HEK293T (cell line): ENCODE results near the gene CD274.
"Not testable (repeated sequence)": the region's sequence is repeated elsewhere in the genome, so short reads cannot be mapped to it uniquely, and the experiment has no call there.

Experiments used
- CTCF ChIA-PET: fragments of 350-600 bp; formaldehyde crosslinking; extraction: SDS; loops from one replicate; lab custom pipeline; 2021; ENCODE audit warnings: antibody characterized with exemption, inconsistent platforms; lab: Yijun Ruan, JAX
- POLR2A ChIA-PET: fragments of 350-600 bp; formaldehyde crosslinking; extraction: SDS; loops from one replicate; lab custom pipeline; 2020; ENCODE audit warnings: antibody characterized with exemption, inconsistent platforms; lab: Yijun Ruan, JAX
- DNase-seq: peaks from one replicate; pipeline ENCODE4 v3.0.0; 2012; ENCODE audit warnings: mixed read lengths; ENCODE audit errors: extremely low spot score
- ARNT ChIP-seq: fragments of 450-650 bp; IDR thresholded peaks from 2 replicates; pipeline ENCODE4 v1.6.1; 2017; ENCODE audit warnings: mild to moderate bottlenecking
- BHLHE40 ChIP-seq: fragments of 450-650 bp; IDR thresholded peaks from 2 replicates; pipeline ENCODE4 v1.6.1; 2016; ENCODE audit warnings: mild to moderate bottlenecking, moderate library complexity, borderline replicate concordance
- CTBP1 ChIP-seq: fragments of 450-650 bp; IDR thresholded peaks from 2 replicates; pipeline ENCODE4 v1.6.1; 2016; ENCODE audit warnings: borderline replicate concordance
- ELF4 ChIP-seq: fragments of 450-650 bp; IDR thresholded peaks from 2 replicates; pipeline ENCODE4 v1.6.1; 2017; ENCODE audit warnings: antibody characterized with exemption
- FOXA1 ChIP-seq: fragments of 450-650 bp; IDR thresholded peaks from 2 replicates; pipeline ENCODE4 v1.6.1; 2016; ENCODE audit warnings: mild to moderate bottlenecking
- FOXK2 ChIP-seq: fragments of 450-650 bp; IDR thresholded peaks from 2 replicates; pipeline ENCODE4 v1.6.1; 2016; ENCODE audit warnings: mild to moderate bottlenecking
- FOXM1 ChIP-seq: fragments of 450-650 bp; IDR thresholded peaks from 2 replicates; pipeline ENCODE4 v1.6.1; 2017; ENCODE audit warnings: mild to moderate bottlenecking, borderline replicate concordance
- HDGF ChIP-seq: fragments of 450-650 bp; IDR thresholded peaks from 2 replicates; pipeline ENCODE4 v1.6.1; 2017; ENCODE audit warnings: antibody characterized with exemption, borderline replicate concordance
- L3MBTL2 ChIP-seq: fragments of 450-650 bp; conservative IDR thresholded peaks from 2 replicates; pipeline ENCODE4 v1.6.1; 2016; ENCODE audit warnings: mild to moderate bottlenecking
- LEF1 ChIP-seq: fragments of 450-650 bp; IDR thresholded peaks from 2 replicates; pipeline ENCODE4 v1.6.1; 2017; ENCODE audit warnings: mild to moderate bottlenecking, borderline replicate concordance
- NFRKB ChIP-seq: fragments of 450-650 bp; IDR thresholded peaks from 2 replicates; pipeline ENCODE4 v1.6.1; 2016; ENCODE audit warnings: mild to moderate bottlenecking, moderate library complexity
- PKNOX1 ChIP-seq: fragments of 450-650 bp; IDR thresholded peaks from 2 replicates; pipeline ENCODE4 v1.6.1; 2016
- SP1 ChIP-seq: fragments of 450-650 bp; IDR thresholded peaks from 2 replicates; pipeline ENCODE4 v1.6.1; 2017
- SUZ12 ChIP-seq: fragments of 450-650 bp; IDR thresholded peaks from 2 replicates; pipeline ENCODE4 v1.6.1; 2016; ENCODE audit warnings: mild to moderate bottlenecking
- TARDBP ChIP-seq: fragments of 450-650 bp; IDR thresholded peaks from 2 replicates; pipeline ENCODE4 v1.6.1; 2016
- ZNF384 ChIP-seq: fragments of 450-650 bp; IDR thresholded peaks from 2 replicates; pipeline ENCODE4 v1.6.1; 2016

The CD274 gene

DNA sequence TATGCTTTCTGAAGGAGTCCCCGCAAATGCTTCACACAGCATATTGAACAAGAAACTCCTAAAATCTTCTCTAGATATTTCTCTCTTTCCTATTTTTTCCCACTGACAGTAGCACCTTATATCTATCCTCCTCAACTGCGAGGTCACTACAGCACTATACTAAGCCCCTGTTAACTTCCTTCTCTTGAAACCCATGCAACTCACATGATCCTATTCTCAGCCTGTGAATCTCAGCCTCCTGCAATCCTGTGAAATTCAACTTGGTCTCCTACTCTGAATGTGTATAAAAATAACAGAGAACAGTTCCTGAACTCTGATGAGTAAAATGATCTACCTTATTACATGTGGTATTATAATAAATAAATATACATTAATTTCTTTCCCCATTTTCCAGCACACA, 6.5 kb upstream of the CD274 start:
- no peak for DNase-seq
- TF ChIP-seq FOXK2 (no peak), FOXM1 (no peak), HDGF (no peak), SUZ12 (no peak), PKNOX1 (no peak), TARDBP (no peak), NFRKB (no peak), LEF1 (no peak), L3MBTL2 (no peak), ELF4 (no peak), ARNT (no peak), CTBP1 (no peak)
- POLR2A ChIA-PET = no interaction called here
- CTCF ChIA-PET = no interaction called here

- CTCF ChIA-PET, DNase-seq, POLR2A ChIA-PET: not testable (repeated sequence)
These were observed 5.2 kb upstream of the CD274 start for GRCh38 chr9:5445096-5445495.

DNA sequence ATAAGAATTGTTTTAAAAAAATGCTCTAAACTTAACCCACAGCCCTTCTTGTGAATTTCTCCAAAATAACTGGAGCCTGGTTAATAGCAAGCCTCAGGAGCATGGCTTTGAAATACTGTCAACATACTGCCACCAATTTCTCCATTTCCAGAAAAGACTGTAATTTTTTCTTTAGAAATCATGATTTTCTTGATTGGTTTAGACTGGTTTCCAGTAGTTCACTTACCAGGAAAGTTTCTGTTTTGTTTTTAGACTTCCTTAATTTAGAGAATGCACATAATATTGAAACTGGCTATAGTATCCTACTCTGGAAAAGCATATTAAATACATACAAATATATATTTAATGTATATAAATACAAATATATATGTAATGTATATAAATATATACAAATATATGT, 4.5 kb upstream of the CD274 start:
- ChIA-PET POLR2A (no interaction called here), CTCF (no interaction called here)
- TF ChIP-seq ELF4 = no peak
- no peak for TF ChIP-seq FOXM1
- no peak for TF ChIP-seq NFRKB
- TF ChIP-seq CTBP1 = no peak
- no peak for TF ChIP-seq SUZ12
- TF ChIP-seq SP1 = no peak
- TF ChIP-seq ARNT = no peak
- TF ChIP-seq HDGF = no peak
- TF ChIP-seq L3MBTL2 = no peak
- TF ChIP-seq ZNF384 = no peak
- TF ChIP-seq TARDBP = no peak
- no peak for TF ChIP-seq LEF1
- no peak for DNase-seq

- DNase-seq = no peak
- CTCF ChIA-PET = no interaction called here
- POLR2A ChIA-PET = no interaction called here
- TF ChIP-seq ELF4 (no peak), FOXM1 (no peak), PKNOX1 (no peak), TARDBP (no peak), FOXK2 (no peak), CTBP1 (no peak), LEF1 (no peak), FOXA1 (no peak), L3MBTL2 (no peak)
These were observed 3.7 kb upstream of the CD274 start for GRCh38 chr9:5446451-5447236.

DNA sequence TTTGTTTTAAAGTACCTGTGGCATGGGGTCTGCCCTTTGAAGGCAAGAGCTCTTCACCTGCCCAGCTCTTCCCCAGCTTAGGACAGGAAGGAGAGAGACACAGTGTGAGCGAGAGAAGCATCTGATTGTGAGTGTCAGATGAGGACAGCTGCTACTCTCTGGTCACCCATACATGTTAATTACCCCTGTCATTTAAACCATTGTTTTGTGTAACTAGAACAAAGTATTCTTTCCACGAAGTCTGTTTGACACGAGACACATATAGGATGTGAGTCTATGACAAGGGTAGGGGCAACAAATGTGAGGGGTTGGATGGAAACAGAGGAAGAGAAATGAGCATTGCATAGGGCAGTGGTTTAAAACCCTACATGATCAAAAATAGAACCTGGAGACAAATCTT, 3.0 kb upstream of the CD274 start:
- CTCF ChIA-PET = no interaction called here
- TF ChIP-seq FOXK2 (no peak), FOXM1 (no peak), NFRKB (no peak), FOXA1 (no peak), TARDBP (no peak), ELF4 (no peak), ZNF384 (no peak), SP1 (no peak)
- POLR2A ChIA-PET = no interaction called here

DNA sequence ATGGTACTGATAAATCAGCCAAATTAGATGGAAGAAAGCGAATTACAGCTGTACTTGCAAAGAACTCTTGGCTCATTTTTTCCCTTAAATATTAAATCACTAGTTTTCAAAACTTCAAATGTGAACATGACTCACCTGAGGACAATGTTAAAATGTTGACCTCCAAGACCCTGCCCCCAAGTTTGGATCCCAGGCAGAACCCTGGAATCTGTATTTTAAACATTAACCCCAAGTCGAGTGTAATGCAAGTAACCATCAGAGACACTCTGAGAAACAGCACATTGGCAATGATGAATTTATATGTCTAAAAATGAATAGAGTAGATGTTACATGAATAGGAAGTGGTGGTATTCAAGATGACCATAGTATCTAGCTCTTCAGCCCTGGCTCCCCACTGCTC, 2.3 kb upstream of the CD274 start:
- ChIA-PET POLR2A (no interaction called here), CTCF (no interaction called here)
- no peak for DNase-seq
- no peak for TF ChIP-seq ELF4
- TF ChIP-seq FOXA1 = no peak
- no peak for TF ChIP-seq ARNT
- TF ChIP-seq FOXM1 = no peak
- no peak for TF ChIP-seq HDGF
- no peak for TF ChIP-seq LEF1

More for the DNA sequence above, 3.0 kb upstream of the CD274 start:
- no peak for DNase-seq

DNA sequence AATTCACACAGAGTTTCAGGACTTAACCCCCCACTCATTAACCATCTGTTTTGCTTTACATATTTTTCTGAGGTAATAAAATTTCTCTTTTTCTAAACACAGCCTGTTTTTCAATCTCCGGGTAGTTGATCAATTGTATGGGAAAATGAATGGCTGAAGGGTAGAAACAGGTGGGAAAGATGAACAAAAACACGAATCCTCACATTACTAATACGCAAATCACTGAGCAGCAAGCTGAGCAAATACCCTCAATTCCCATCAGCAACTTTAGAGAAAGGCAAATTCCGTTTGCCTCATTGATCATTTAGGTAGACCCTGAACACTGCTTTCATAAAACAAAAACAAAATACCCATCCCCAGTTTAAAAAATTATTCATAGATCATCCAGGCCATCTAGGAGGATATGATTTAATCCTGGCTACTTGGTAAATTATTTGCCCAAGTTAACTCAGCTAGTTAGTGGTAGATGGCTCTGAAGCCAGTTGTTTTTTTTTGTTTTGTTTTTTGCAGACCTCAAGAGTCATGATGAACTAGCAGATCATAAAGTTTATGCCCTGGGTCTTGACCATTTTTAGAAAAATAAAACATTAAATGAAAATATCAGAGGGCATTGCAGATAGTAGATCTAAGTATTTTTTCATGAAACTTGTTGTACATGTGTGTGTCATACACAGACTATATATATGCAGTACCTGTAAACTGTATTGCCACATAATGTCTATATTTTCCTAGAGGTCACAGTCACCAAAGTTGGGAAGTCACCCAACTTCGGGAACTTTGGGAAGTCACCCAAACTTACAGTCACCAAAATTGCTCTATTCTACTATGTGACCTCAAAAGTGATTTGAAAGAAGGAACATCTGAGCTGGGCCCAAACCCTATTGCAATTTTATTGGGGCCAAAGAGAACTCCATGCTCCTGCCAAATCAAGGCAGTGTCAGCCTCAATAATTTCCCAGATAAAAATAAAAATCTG, 1.6 kb upstream of the CD274 start:
- no peak for DNase-seq
- ChIA-PET CTCF (no interaction called here), POLR2A (no interaction called here)
- TF ChIP-seq TARDBP = no peak
- no peak for TF ChIP-seq FOXA1
- TF ChIP-seq FOXK2 = no peak
- TF ChIP-seq LEF1 = no peak
- TF ChIP-seq ELF4 = no peak
- no peak for TF ChIP-seq BHLHE40
- no peak for TF ChIP-seq ZNF384
- TF ChIP-seq L3MBTL2 = no peak
- no peak for TF ChIP-seq ARNT
- TF ChIP-seq PKNOX1 = no peak
- no peak for TF ChIP-seq SP1
- no peak for TF ChIP-seq CTBP1
- no peak for TF ChIP-seq NFRKB
